ENCODE results near the gene OSTC.

DNA sequence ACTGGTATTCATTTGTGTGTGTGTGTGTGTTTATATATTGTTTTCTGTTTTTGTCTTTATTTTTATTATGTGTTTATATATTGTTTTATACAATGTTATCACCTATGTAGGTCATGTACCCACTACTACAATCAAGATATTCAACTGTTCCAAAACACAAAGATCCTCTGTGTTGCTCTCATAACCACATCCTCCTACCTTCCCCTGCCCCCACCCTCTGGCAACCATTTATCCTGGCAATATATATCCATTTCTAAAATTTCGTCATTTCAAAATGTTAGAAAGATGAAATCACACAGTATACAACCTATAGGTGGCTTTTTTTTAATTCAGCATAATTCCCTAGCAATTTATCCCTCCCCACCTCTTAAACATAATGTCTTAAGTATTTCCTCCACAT, 48.9 kb upstream of the OSTC start:
- TF ChIP-seq, protein P1, sequence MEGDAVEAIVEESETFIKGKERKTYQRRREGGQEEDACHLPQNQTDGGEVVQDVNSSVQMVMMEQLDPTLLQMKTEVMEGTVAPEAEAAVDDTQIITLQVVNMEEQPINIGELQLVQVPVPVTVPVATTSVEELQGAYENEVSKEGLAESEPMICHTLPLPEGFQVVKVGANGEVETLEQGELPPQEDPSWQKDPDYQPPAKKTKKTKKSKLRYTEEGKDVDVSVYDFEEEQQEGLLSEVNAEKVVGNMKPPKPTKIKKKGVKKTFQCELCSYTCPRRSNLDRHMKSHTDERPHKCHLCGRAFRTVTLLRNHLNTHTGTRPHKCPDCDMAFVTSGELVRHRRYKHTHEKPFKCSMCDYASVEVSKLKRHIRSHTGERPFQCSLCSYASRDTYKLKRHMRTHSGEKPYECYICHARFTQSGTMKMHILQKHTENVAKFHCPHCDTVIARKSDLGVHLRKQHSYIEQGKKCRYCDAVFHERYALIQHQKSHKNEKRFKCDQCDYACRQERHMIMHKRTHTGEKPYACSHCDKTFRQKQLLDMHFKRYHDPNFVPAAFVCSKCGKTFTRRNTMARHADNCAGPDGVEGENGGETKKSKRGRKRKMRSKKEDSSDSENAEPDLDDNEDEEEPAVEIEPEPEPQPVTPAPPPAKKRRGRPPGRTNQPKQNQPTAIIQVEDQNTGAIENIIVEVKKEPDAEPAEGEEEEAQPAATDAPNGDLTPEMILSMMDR (IDR thresholded peaks at IDR 0.05; ENCODE audit: low read length) = no peak
- TF ChIP-seq EZH2 (optimal IDR thresholded peaks at IDR 0.05; ENCODE audit: low read depth, low read length) = no peak
